GM12892 (cell line): Measurements from ENCODE around the gene KIF19.

Experiments used
- POLR2A ChIP-seq: IDR thresholded peaks from 2 replicates; pipeline ENCODE4 v1.6.1; 2011; ENCODE audit warnings: low read depth, low read length, control low read depth
- POLR2AphosphoS5 ChIP-seq: IDR thresholded peaks from 2 replicates; pipeline ENCODE4 v1.6.1; 2011; ENCODE audit warnings: low read depth, low read length, control low read depth
- TAF1 ChIP-seq: IDR thresholded peaks from 2 replicates; pipeline ENCODE4 v1.6.1; 2011; ENCODE audit warnings: low read depth, mild to moderate bottlenecking, control low read depth, low read length, borderline replicate concordance

DNA sequence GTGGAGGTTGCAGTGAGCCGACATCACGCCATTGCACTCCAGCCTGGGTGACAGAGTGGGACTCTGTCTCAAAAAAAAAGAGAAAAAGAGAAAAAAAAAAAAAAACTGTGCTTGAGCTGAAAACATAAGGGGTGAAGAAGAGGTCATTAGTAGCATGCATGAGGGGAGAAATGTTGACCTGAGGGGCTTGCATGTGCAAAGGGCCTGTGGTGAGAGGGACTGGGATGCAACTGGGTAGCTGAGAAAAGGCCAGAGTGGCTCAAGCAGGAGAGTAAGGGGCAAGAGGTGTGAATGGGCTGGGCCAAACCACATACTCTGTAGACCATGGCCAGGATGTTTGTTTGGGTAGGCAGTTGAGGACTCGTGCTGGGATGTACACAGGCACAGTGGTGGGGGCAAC, 3.4 kb downstream of the KIF19 start:
- TF ChIP-seq POLR2AphosphoS5, result no peak
- TF ChIP-seq TAF1, result no peak
- TF ChIP-seq POLR2A, result no peak
